Measurements from ENCODE around the gene ZNF555. TPM values are rescaled to one million over a fixed set of nuclear protein-coding genes. Genes with fewer than 3 reads are reported as not detected.

ZNF555 gene
- total and polyA plus RNA-seq, 2 of the 13 experiments (the other 11 are each of a cell fraction or from before 2014, with no cell fraction given) = 5.0 to 8.0 TPM

DNA sequence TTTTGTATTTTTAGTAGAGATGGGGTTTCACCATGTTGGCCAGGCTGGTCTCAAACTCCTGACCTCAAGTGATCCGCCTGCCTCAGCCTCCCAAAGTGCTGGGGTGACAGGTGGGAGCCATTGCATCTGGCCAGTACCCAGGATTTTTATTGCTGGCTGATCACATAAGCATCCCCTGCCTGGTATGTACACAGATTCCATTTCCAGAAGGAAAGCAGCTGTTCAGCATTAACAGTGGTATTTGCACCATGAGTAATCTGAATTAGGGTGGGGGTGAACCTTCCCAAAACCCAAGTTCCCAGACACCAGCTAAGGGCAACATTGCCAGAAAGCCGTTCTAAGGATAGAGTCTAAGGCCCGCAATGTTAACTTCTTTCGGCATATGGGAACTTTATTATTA, 7.3 kb downstream of the ZNF555 start (continued):
- TF ChIP-seq, protein P1, sequence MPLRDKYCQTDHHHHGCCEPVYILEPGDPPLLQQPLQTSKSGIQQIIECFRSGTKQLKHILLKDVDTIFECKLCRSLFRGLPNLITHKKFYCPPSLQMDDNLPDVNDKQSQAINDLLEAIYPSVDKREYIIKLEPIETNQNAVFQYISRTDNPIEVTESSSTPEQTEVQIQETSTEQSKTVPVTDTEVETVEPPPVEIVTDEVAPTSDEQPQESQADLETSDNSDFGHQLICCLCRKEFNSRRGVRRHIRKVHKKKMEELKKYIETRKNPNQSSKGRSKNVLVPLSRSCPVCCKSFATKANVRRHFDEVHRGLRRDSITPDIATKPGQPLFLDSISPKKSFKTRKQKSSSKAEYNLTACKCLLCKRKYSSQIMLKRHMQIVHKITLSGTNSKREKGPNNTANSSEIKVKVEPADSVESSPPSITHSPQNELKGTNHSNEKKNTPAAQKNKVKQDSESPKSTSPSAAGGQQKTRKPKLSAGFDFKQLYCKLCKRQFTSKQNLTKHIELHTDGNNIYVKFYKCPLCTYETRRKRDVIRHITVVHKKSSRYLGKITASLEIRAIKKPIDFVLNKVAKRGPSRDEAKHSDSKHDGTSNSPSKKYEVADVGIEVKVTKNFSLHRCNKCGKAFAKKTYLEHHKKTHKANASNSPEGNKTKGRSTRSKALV (CRISPR knock-in tag; IDR thresholded peaks at IDR 0.05) = no peak
- TF ChIP-seq PRPF4 (IDR thresholded peaks at IDR 0.05; ENCODE audit: low read depth, low read length, poor library complexity, severe bottlenecking) = no peak
- no peak for TF ChIP-seq MAF1 (CRISPR knock-in tag; IDR thresholded peaks at IDR 0.05; ENCODE audit: borderline replicate concordance)
- no peak for TF ChIP-seq RFXANK (CRISPR knock-in tag; IDR thresholded peaks at IDR 0.05)
- TF ChIP-seq ASH2L (IDR thresholded peaks at IDR 0.05; ENCODE audit: insufficient read length, low read depth, low read length) = no peak
- no peak for TF ChIP-seq ZNF33B (CRISPR knock-in tag; IDR thresholded peaks at IDR 0.05)
- no peak for TF ChIP-seq ZNF615 (CRISPR knock-in tag; IDR thresholded peaks at IDR 0.05; ENCODE audit: borderline replicate concordance)
- TF ChIP-seq ZBTB14 (CRISPR knock-in tag; IDR thresholded peaks at IDR 0.05) = no peak
- TF ChIP-seq KLF6 (CRISPR knock-in tag; IDR thresholded peaks at IDR 0.05) = no peak
- TF ChIP-seq MAX (IDR thresholded peaks at IDR 0.05) = no peak
